Mammary epithelial cell (primary cell): Measurements from ENCODE around the gene PPP1R16B.

Experiments
- EZH2 ChIP-seq: IDR thresholded peaks from 2 replicates; pipeline ENCODE4 v1.6.1; 2012; ENCODE audit warnings: low read length, inconsistent platforms, borderline replicate concordance
- TF ChIP-seq, protein P1 (sequence below), 2 donors: IDR thresholded peaks in 1 of 2; conservative IDR thresholded peaks in 1 of 2; 2 replicates each; pipeline ENCODE4 v1.5.1; 2011 to 2012; ENCODE audit warnings: inconsistent platforms in 2 of 2, low read length in 2 of 2, mild to moderate bottlenecking in 2 of 2, control low read depth in 1 of 2, low read depth in 1 of 2; ENCODE audit not compliant: insufficient read depth in 1 of 2; ENCODE audit errors: extremely low read depth in 1 of 2

DNA sequence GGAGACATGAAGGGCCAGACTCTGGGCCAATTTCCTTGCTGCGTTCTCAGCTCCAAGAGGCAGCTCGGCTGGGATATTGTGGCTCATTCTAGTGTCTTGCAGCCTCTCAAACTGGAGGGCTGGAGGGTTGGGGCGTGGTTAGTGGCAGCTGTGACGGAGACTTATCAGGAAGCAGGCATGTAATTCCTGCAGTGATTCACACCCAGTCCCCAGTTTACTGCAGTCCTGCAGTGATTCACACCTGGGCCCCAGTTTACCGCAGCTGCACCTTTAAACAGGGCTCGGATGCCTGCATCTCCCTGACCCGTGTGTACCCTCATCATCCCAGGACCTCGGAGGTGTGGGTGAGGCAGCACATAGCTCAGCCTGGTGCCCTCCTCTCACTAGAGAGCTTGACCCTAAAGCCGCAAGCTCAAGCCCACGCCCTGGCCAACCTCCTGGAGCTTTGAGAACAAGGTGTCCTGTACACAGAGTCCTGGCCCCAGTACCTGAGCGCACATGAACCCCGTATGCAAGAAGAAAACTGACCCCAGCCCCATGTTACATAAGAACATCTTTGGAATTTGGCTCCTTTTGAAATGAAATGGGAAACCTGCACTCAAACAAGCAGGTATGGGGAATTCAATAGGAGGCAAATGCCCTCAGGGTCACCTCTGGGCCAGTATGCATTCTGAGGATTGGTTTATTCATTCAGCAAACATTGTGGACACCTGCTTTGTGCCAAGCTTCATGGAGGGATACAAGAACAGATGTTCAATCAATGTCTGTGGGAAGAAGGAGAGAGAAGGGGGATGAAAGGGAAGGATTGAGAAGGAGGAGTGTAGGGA is 65.4 kb downstream of the PPP1R16B start:
- TF ChIP-seq, protein P1, sequence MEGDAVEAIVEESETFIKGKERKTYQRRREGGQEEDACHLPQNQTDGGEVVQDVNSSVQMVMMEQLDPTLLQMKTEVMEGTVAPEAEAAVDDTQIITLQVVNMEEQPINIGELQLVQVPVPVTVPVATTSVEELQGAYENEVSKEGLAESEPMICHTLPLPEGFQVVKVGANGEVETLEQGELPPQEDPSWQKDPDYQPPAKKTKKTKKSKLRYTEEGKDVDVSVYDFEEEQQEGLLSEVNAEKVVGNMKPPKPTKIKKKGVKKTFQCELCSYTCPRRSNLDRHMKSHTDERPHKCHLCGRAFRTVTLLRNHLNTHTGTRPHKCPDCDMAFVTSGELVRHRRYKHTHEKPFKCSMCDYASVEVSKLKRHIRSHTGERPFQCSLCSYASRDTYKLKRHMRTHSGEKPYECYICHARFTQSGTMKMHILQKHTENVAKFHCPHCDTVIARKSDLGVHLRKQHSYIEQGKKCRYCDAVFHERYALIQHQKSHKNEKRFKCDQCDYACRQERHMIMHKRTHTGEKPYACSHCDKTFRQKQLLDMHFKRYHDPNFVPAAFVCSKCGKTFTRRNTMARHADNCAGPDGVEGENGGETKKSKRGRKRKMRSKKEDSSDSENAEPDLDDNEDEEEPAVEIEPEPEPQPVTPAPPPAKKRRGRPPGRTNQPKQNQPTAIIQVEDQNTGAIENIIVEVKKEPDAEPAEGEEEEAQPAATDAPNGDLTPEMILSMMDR (conservative IDR thresholded peaks at IDR 0.05 in 1 of 2, IDR thresholded peaks at IDR 0.05 in 1 of 2; ENCODE audit: extremely low read depth in 1 of 2, insufficient read depth in 1 of 2, low read depth in 1 of 2, low read length in 2 of 2): no peak
- no peak for TF ChIP-seq EZH2
